GM12865 (cell line): ENCODE data around the gene YOD1.

Experiments used
- DNase-seq: peaks from one replicate; pipeline ENCODE4 v3.0.0; 2010; ENCODE audit warnings: low read depth
- H3K4me3 ChIP-seq: 2 replicates; pipeline ENCODE4 v1.5.1; 2011; ENCODE audit warnings: mild to moderate bottlenecking, low read depth, low read length, control low read depth
- CTCF ChIP-seq: IDR thresholded peaks from 2 replicates; pipeline ENCODE4 v1.5.1; 2011; ENCODE audit warnings: low read length, control low read depth, low read depth, inconsistent platforms; ENCODE audit not compliant: insufficient read depth; ENCODE audit errors: missing control alignments

The YOD1 gene

GRCh38 chr1:207039380-207040180 is 11.4 kb downstream of the YOD1 start:
- H3K4me3 ChIP-seq: no peak overlapping the region
- no peak for DNase-seq
- no peak for TF ChIP-seq CTCF

- H3K4me3 ChIP-seq: no peak overlapping the region
- no peak for DNase-seq
- no peak for TF ChIP-seq CTCF
Measured at GRCh38 chr1:207036865-207037264, 14.1 kb downstream of the YOD1 start.

- TF ChIP-seq CTCF: no peak
- no peak overlapping the region for H3K4me3 ChIP-seq
- no peak for DNase-seq
Measured at GRCh38 chr1:207035877-207036551, 15.0 kb downstream of the YOD1 start.

- TF ChIP-seq CTCF: no peak
- H3K4me3 ChIP-seq: no peak overlapping the region
- DNase-seq: peak; percentile 17
Measured at GRCh38 chr1:207034998-207035397, 16.0 kb downstream of the YOD1 start.

GRCh38 chr1:207034208-207034607 is 16.8 kb downstream of the YOD1 start:
- no peak for DNase-seq
- H3K4me3 ChIP-seq: no peak overlapping the region
- no peak for TF ChIP-seq CTCF

- no peak for TF ChIP-seq CTCF
- no peak overlapping the region for H3K4me3 ChIP-seq
- no peak for DNase-seq
Measured at GRCh38 chr1:207033302-207033701, 17.7 kb downstream of the YOD1 start.
